ENCODE data around the gene HLA-DOB.
"Not testable (repeated sequence)": the region's sequence is repeated elsewhere in the genome, so short reads cannot be mapped to it uniquely, and the experiment has no call there.

The HLA-DOB gene

GRCh38 chr6:32807020-32807580, 9.7 kb downstream of the HLA-DOB start:
- H3K27ac ChIP-seq = no peak overlapping the region

GRCh38 chr6:32805404-32805803, 11.4 kb downstream of the HLA-DOB start:
- not testable (repeated sequence) for H3K27ac ChIP-seq

More at GRCh38 chr6:32807020-32807580, 9.7 kb downstream of the HLA-DOB start:
- TF ChIP-seq CTCF (conservative IDR thresholded peaks at IDR 0.05) = no peak
- TF ChIP-seq ZFX (IDR thresholded peaks at IDR 0.05) = no peak

DNA sequence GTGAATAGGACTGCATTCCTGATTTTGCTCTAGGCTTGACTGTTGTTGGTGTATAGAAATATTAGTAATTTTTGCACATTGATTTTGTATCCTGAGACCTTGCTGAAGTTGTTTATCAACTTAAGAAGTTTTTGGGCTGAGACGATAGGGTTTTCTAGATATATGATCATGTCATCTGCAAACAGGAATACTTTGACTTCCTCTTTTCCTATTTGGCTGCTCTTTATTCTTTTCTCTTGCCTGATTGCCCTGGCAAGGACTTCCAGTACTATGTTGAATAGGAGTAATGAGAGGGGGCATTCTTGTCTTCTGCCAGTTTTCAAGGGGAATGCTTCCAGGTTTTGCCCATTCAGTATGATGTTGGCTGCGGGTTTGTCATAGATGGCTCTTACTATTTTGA, 13.4 kb downstream of the HLA-DOB start:
- no peak overlapping the region for H3K27ac ChIP-seq
- TF ChIP-seq CTCF (conservative IDR thresholded peaks at IDR 0.05) = no peak
- no peak for TF ChIP-seq ZFX (IDR thresholded peaks at IDR 0.05)

DNA sequence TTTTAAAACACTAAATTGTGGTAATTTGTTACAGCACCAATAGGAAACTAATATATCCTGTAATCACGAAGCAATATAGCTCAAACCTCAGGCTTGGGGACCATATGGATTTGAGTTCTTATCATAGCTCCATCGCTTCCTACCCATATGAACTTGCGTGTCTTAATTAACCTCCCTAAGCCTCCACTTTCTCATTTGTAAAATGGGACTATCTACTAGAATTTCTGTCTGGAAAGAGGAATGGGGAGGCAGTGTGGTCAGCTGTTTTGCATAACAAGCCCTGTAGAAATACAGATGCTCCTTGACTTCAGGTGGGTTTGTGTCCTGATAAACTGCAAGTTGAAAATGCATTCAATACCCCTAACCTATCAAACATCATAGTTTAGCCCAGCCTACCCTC, 17.1 kb downstream of the HLA-DOB start:
- TF ChIP-seq CTCF (conservative IDR thresholded peaks at IDR 0.05) = no peak
- no peak for TF ChIP-seq ZFX (IDR thresholded peaks at IDR 0.05)
- no peak overlapping the region for H3K27ac ChIP-seq

DNA sequence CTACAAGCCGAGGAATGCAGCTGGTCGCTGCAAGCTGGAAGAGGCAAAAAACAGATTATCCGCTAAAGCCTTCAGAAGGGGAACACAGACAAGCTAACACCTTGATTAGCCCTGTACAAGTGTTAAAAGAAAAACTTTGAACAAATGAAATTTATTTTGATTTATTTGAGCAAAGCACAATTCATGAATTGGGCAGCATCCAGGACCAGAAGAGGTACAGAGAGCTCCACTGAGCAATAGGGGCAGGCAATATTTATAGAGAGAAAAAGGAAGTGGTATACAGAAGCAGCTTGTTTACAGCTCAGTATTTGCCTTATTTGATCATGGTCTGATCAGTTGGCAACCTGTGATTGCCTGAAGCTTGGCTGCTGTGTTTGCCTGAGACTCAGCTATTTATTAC, 17.6 kb downstream of the HLA-DOB start:
- TF ChIP-seq CTCF (conservative IDR thresholded peaks at IDR 0.05) (no peak), ZFX (IDR thresholded peaks at IDR 0.05) (no peak)
- H3K27ac ChIP-seq = no peak overlapping the region

DNA sequence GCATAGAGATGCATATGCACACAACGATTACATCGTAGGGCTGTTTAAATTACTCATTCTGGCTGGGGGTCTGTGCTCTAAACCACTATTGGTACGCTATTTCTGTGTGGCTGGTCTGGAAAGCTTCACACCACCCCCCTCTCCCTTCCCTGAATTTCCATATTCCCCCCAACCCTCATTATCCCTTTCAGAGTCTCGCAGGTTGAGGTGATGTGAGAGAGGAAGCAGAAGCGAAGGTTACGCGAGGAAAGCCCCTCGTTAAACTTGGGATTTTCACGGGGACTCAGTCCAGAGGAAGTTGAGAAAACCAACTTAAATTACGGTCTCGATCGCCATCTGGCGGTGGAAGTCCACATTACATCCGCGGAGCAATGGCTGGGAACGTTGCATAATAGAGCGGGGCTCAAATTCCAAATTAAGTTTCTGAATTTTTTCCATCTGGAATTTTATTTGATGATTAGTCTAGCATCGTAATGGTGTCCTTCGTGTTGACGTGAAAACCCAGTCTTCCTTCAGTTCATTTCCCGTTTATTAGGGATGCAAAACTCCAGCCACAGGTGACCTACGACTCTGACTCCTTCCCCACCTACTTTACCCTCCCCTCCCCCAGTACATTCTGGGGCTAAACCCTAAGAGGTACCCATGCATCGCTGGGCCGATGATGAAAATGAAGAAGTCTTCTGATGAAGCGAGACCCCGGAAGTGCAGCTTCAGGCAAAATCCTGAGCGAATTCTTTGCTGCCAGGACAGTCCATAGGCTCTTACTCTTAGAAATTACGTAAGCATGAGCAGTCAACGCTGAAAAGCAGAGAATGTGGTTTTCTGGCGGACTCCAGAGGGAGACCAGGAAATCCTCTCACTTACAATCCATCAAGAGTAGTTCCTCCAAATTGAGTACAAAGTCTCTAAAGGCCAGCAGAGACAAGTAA, 19.7 kb downstream of the HLA-DOB start:
- peak; percentile 87 for TF ChIP-seq CTCF (conservative IDR thresholded peaks at IDR 0.05)
- TF ChIP-seq ZFX (IDR thresholded peaks at IDR 0.05) = no peak
- H3K27ac ChIP-seq = no peak overlapping the region

GRCh38 chr6:32794510-32794909, 22.3 kb downstream of the HLA-DOB start:
- H3K27ac ChIP-seq = no peak overlapping the region
- TF ChIP-seq CTCF (conservative IDR thresholded peaks at IDR 0.05) (no peak), ZFX (IDR thresholded peaks at IDR 0.05) (no peak)
